OCI-LY3 (cell line): ENCODE results near the gene CD79B.
"Not testable (repeated sequence)": the region's sequence is repeated elsewhere in the genome, so short reads cannot be mapped to it uniquely, and the experiment has no call there.

ENCODE experiments used
- H2AFZ ChIP-seq: fragments of 200-600, 300-600 bp; shearing (Covaris generic); 2 replicates; pipeline ENCODE4 v1.6.0; 2014; ENCODE audit warnings: antibody characterized with exemption, low read depth, low read length
- H3K27ac ChIP-seq: fragments of 200-600, 300-600 bp; sonication (generic); 2 replicates; pipeline ENCODE4 v1.5.1; 2014; ENCODE audit warnings: mild to moderate bottlenecking, low read length, moderate library complexity, mixed read lengths
- H3K27me3 ChIP-seq: fragments of 200-600, 300-600 bp; sonication (generic); 2 replicates; pipeline ENCODE4 v1.6.1; 2014; ENCODE audit warnings: low read depth, low read length, mixed read lengths
- H3K36me3 ChIP-seq: fragments of 200-600, 300-600 bp; sonication (generic); replicated peaks from 2 replicates; pipeline ENCODE3; 2014; ENCODE audit warnings: low read depth, low read length, mixed read lengths
- H3K4me1 ChIP-seq: fragments of 300-600, 200-600 bp; sonication (generic); 2 replicates; pipeline ENCODE4 v1.6.1; 2014; ENCODE audit warnings: low read length, mixed read lengths
- H3K4me2 ChIP-seq: fragments of 200-600, 300-600 bp; sonication (generic); 2 replicates; pipeline ENCODE4 v1.6.1; 2014; ENCODE audit warnings: low read length, mixed read lengths
- H3K4me3 ChIP-seq: fragments of 300-600, 200-600 bp; sonication (generic); 2 replicates; pipeline ENCODE4 v1.5.1; 2014; ENCODE audit warnings: antibody characterized with exemption, mild to moderate bottlenecking, low read length, moderate library complexity
- H3K79me2 ChIP-seq: fragments of 300-600, 200-600 bp; shearing (Covaris generic); 2 replicates; pipeline ENCODE4 v1.6.1; 2014; ENCODE audit warnings: mild to moderate bottlenecking, low read length, mixed read lengths
- H3K9ac ChIP-seq: fragments of 300-600, 200-600 bp; shearing (Covaris generic); 2 replicates; pipeline ENCODE4 v1.6.0; 2014; ENCODE audit warnings: mild to moderate bottlenecking, low read length, moderate library complexity
- H3K9me3 ChIP-seq: fragments of 200-600, 300-600 bp; shearing (Covaris generic); 2 replicates; pipeline ENCODE4 v1.6.1; 2014; ENCODE audit warnings: low read length, mixed read lengths; ENCODE audit not compliant: insufficient read depth
- H4K20me1 ChIP-seq: fragments of 200-600, 300-600 bp; sonication (generic); 2 replicates; pipeline ENCODE4 v1.6.1; 2016; ENCODE audit warnings: low read length, mixed read lengths; ENCODE audit not compliant: insufficient read depth
- EZH2phosphoT487 ChIP-seq: fragments of 200-600 bp; shearing (Covaris generic); IDR thresholded peaks from 2 replicates; pipeline ENCODE4 v1.6.1; 2018; ENCODE audit warnings: antibody characterized with exemption, mixed run types, low read depth
- TF ChIP-seq, protein P1 (sequence below): fragments of 200-600, 300-600 bp; sonication (generic); IDR thresholded peaks from 2 replicates; pipeline ENCODE4 v1.5.1; 2014; ENCODE audit warnings: antibody characterized with exemption, low read length, low read depth

CD79B gene

GRCh38 chr17:63928172-63928666 lies 3.9 kb downstream of the CD79B start:
- TF ChIP-seq EZH2phosphoT487, result no peak
- TF ChIP-seq, protein P1, sequence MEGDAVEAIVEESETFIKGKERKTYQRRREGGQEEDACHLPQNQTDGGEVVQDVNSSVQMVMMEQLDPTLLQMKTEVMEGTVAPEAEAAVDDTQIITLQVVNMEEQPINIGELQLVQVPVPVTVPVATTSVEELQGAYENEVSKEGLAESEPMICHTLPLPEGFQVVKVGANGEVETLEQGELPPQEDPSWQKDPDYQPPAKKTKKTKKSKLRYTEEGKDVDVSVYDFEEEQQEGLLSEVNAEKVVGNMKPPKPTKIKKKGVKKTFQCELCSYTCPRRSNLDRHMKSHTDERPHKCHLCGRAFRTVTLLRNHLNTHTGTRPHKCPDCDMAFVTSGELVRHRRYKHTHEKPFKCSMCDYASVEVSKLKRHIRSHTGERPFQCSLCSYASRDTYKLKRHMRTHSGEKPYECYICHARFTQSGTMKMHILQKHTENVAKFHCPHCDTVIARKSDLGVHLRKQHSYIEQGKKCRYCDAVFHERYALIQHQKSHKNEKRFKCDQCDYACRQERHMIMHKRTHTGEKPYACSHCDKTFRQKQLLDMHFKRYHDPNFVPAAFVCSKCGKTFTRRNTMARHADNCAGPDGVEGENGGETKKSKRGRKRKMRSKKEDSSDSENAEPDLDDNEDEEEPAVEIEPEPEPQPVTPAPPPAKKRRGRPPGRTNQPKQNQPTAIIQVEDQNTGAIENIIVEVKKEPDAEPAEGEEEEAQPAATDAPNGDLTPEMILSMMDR, result no peak
- peaks cover 16% of the 10 kb centered on the region; the same call in 1 of the 2 replicates for H4K20me1 ChIP-seq
- peak overlapping the region; percentile 50; the same call in 1 of the 2 replicates for H3K9ac ChIP-seq
- no peaks in the 10 kb centered on the region; the same call in 1 of the 2 replicates for H3K9me3 ChIP-seq
- no peaks in the 10 kb centered on the region for H3K27me3 ChIP-seq
- H2AFZ ChIP-seq, result no peak overlapping the region
- 0 out of 2 replicates have a peak overlapping the region, but pooled peaks have one; percentile 12 for H3K4me3 ChIP-seq
- H3K4me1 ChIP-seq, result peaks cover 79% of the 10 kb centered on the region
- H3K4me2 ChIP-seq, result peak overlapping the region; percentile 55
- peaks cover 38% of the 10 kb centered on the region for H3K36me3 ChIP-seq
- H3K79me2 ChIP-seq, result peaks cover 31% of the 10 kb centered on the region
- H3K27ac ChIP-seq, result peak overlapping the region; percentile 94

GRCh38 chr17:63927464-63928171 lies 4.5 kb downstream of the CD79B start:
- Histone ChIP-seq H3K27me3 (no peaks in the 10 kb centered on the region), H3K9ac (peak overlapping the region; percentile 50), H3K9me3 (no peaks in the 10 kb centered on the region; the same call in 1 of the 2 replicates), H3K4me2 (peak overlapping the region; percentile 55), H3K4me1 (peaks cover 79% of the 10 kb centered on the region), H3K79me2 (peaks cover 29% of the 10 kb centered on the region), H4K20me1 (peaks cover 16% of the 10 kb centered on the region; the same call in 1 of the 2 replicates), H3K27ac (peak overlapping the region; percentile 94), H3K36me3 (peaks cover 38% of the 10 kb centered on the region), H2AFZ (no peak overlapping the region), H3K4me3 (peak overlapping the region; percentile 12; the same call in 1 of the 2 replicates)
- TF ChIP-seq, protein P1, result no peak
- no peak for TF ChIP-seq EZH2phosphoT487

GRCh38 chr17:63926164-63926563 lies 6.0 kb downstream of the CD79B start:
- H3K4me1 ChIP-seq, result peaks cover 89% of the 10 kb centered on the region
- no peaks in the 10 kb centered on the region; the same call in 1 of the 2 replicates for H3K9me3 ChIP-seq
- H3K9ac ChIP-seq, result peak overlapping the region; percentile 42
- H3K36me3 ChIP-seq, result peaks cover 38% of the 10 kb centered on the region
- no peak overlapping the region for H3K4me3 ChIP-seq
- H4K20me1 ChIP-seq, result peaks cover 16% of the 10 kb centered on the region; the same call in 1 of the 2 replicates
- H2AFZ ChIP-seq, result no peak overlapping the region
- peaks cover 16% of the 10 kb centered on the region for H3K79me2 ChIP-seq
- no peaks in the 10 kb centered on the region for H3K27me3 ChIP-seq
- no peak for TF ChIP-seq EZH2phosphoT487
- TF ChIP-seq, protein P1, result no peak
- H3K27ac ChIP-seq, result peak overlapping the region; percentile 94
- peak overlapping the region; percentile 36 for H3K4me2 ChIP-seq

DNA sequence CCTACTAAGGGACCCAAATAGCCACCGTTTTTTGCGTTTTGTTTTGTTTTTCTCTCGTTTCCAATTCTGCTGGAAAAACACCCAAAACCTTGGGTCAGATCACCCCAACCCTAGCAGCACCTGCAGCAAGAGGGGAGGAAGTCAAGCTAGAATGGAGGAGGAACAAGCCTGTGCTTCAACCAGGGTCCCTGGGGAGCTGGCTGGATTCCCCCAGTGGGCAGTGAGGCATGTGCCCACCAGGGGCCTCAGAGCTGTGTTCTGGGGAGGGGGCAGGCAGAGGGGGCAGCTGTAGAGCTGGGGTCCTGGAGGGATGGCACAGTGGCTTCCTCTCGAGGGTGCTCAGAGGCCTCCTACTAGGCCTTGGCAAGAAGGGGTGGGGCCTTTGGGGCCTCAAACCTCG lies 6.5 kb downstream of the CD79B start:
- Histone ChIP-seq H3K4me1 (peaks cover 90% of the 10 kb centered on the region), H2AFZ (no peak overlapping the region), H3K4me3 (no peak overlapping the region), H3K79me2 (peaks cover 11% of the 10 kb centered on the region), H3K9me3 (no peaks in the 10 kb centered on the region; the same call in 1 of the 2 replicates), H3K36me3 (peaks cover 32% of the 10 kb centered on the region), H3K9ac (peak overlapping the region; percentile 42), H3K27ac (peak overlapping the region; percentile 94), H4K20me1 (peaks cover 11% of the 10 kb centered on the region; the same call in 1 of the 2 replicates), H3K4me2 (peak overlapping the region; percentile 36), H3K27me3 (no peaks in the 10 kb centered on the region)
- TF ChIP-seq, protein P1, result no peak
- TF ChIP-seq EZH2phosphoT487, result no peak

DNA sequence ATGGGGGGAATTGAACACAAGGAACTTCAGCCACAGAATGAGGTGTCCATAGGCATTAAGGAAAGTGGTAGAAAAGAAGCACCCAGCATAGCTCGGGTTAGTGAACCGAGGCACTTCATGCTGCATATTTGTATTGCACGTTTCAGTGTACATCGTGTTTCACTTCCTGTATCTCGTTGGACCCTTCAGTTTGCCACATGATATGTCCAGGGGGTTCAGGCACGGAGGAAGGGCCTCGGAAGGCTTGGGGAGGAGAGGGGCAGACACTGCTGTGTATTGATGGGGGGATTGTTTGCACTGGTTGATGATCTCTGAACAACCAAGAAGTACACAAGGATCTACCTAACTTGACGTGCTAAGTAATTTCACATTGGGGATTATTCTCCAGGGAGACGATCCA lies 9.7 kb downstream of the CD79B start:
- not testable (repeated sequence) for H2AFZ ChIP-seq, H3K79me2 ChIP-seq, H3K9me3 ChIP-seq, H3K36me3 ChIP-seq, H4K20me1 ChIP-seq, H3K27me3 ChIP-seq
- Histone ChIP-seq H3K4me2 (peak overlapping the region; percentile 72), H3K27ac (peak overlapping the region; percentile 81), H3K4me1 (peaks cover 78% of the 10 kb centered on the region), H3K4me3 (peak overlapping the region; percentile 60), H3K9ac (peak overlapping the region; percentile 41; the same call in 1 of the 2 replicates)

- not testable (repeated sequence) for H3K9ac ChIP-seq, H3K9me3 ChIP-seq, H3K36me3 ChIP-seq, H4K20me1 ChIP-seq, H3K4me3 ChIP-seq, H3K79me2 ChIP-seq, H2AFZ ChIP-seq, H3K27me3 ChIP-seq
- Histone ChIP-seq H3K27ac (peak overlapping the region; percentile 41; the same call in 1 of the 2 replicates), H3K4me1 (peaks cover 70% of the 10 kb centered on the region), H3K4me2 (peak overlapping the region; percentile 50)
Observed at GRCh38 chr17:63920779-63921178, 11.4 kb downstream of the CD79B start.
